CD4-positive, alpha-beta T cell (primary cell): ENCODE results near the gene COP1. TPM values are rescaled to one million over a fixed set of nuclear protein-coding genes. Genes with fewer than 3 reads are reported as not detected.

ENCODE experiments used
- ATAC-seq: fragments of 200-7000 bp; cut with Tn5 transposase; one replicate; pipeline ENCODE4 v1.10.0; 2022; ENCODE audit warnings: mild to moderate bottlenecking; ENCODE audit not compliant: poor library complexity
- CTCF ChIA-PET: fragments of 350-600 bp; sonication (Branson Sonifier 250); formaldehyde crosslinking; loops from one replicate; lab custom pipeline; 2021; ENCODE audit warnings: antibody characterized with exemption, inconsistent platforms; lab: Charles Lee
- POLR2A ChIA-PET: fragments of 350-600 bp; sonication (Branson Sonifier 250); formaldehyde crosslinking; loops from one replicate; lab custom pipeline; 2021; ENCODE audit warnings: antibody characterized with exemption, inconsistent platforms; lab: Charles Lee
- DNase-seq, 14 experiments: peaks; one replicate each; pipeline ENCODE4 v3.0.0-alpha.2; 2013 to 2020; ENCODE audit warnings: mixed read lengths in 2 of 14
- H3K27ac ChIP-seq, 2 donors: one replicate each; pipeline versions ENCODE4 v1.5.1 to v1.7.0; 2013; ENCODE audit warnings: low read length in 2 of 2, low read depth in 1 of 2, mild to moderate bottlenecking in 1 of 2
- H3K27me3 ChIP-seq, 2 experiments: 1 replicate in 1 of 2; 2 replicates in 1 of 2; pipeline versions ENCODE4 v1.6.1 to v1.7.0; 2013; ENCODE audit warnings: low read length in 2 of 2, control low read depth in 1 of 2, mild to moderate bottlenecking in 1 of 2, moderate library complexity in 1 of 2; ENCODE audit not compliant: insufficient read depth in 2 of 2, control insufficient read depth in 1 of 2
- H3K36me3 ChIP-seq: one replicate; pipeline ENCODE4 v1.6.1; 2013; ENCODE audit warnings: low read length, control low read depth; ENCODE audit not compliant: insufficient read depth
- H3K4me1 ChIP-seq: one replicate; pipeline ENCODE4 v1.6.1; 2013; ENCODE audit warnings: low read length, control low read depth; ENCODE audit not compliant: insufficient read depth
- H3K4me3 ChIP-seq: one replicate; pipeline ENCODE4 v1.5.1; 2013; ENCODE audit warnings: mild to moderate bottlenecking, low read length, moderate library complexity
- H3K9me3 ChIP-seq, 2 experiments: 1 replicate in 1 of 2; 2 replicates in 1 of 2; pipeline versions ENCODE4 v1.6.1 to v1.7.0; 2013; ENCODE audit warnings: low read length in 2 of 2, mild to moderate bottlenecking in 2 of 2, control low read depth in 1 of 2, moderate library complexity in 1 of 2; ENCODE audit not compliant: control insufficient read depth in 1 of 2, insufficient read depth in 1 of 2
- H3K27ac Mint-ChIP-seq: one replicate; pipeline ENCODE4 v1.8.0; 2020; ENCODE audit warnings: mixed read lengths
- H3K27me3 Mint-ChIP-seq: one replicate; pipeline ENCODE4 v1.8.0; 2021; ENCODE audit warnings: mixed read lengths
- H3K36me3 Mint-ChIP-seq: one replicate; pipeline ENCODE4 v1.8.0; 2021; ENCODE audit warnings: low read depth, mixed read lengths
- H3K4me1 Mint-ChIP-seq: one replicate; pipeline ENCODE4 v1.8.0; 2021; ENCODE audit warnings: low read depth, mixed read lengths
- H3K4me3 Mint-ChIP-seq: one replicate; pipeline ENCODE4 v1.8.0; 2020; ENCODE audit warnings: mild to moderate bottlenecking, mixed read lengths
- H3K9me3 Mint-ChIP-seq: one replicate; pipeline ENCODE4 v1.8.0; 2020; ENCODE audit warnings: mixed read lengths
- CTCF ChIP-seq: fragments of 200-600 bp; IDR thresholded peaks from one replicate; pipeline ENCODE4 v1.8.0; 2022; ENCODE audit warnings: antibody characterized with exemption, mild to moderate bottlenecking
- intact Hi-C, 2 experiments: fragments of 100-400 bp; cut with DNase I in 1 of 2; cut with micrococcal nuclease in 1 of 2; formaldehyde crosslinking; loops; one replicate each; pipeline versions ENCODE4 v1.15.1 to v1.9.0; 2023 to 2025; cut with DNase I, micrococcal nuclease
- total RNA-seq, 174 experiments: library from RNA in 2 of 174; stranded (reverse) in 2 of 174; gene quantifications; one replicate each; pipeline ENCODE4 v1.2.3 and lab custom pipeline; 2021 to 2026

COP1 gene
- total RNA-seq, 2 experiments from 2014 or later, result 38.6 to 42.2 TPM

- H3K4me1 ChIP-seq, result peaks cover 13% of the 10 kb centered on the region
- ChIA-PET CTCF (interaction anchor here (0.5 kb wide), 1 partner anchor 1997 kb away, joined by 5 read pairs; no protein-coding TSS in a partner anchor), POLR2A (no interaction called here)
- Mint-ChIP-seq H3K9me3 (no peaks in the 10 kb centered on the region), H3K4me1 (peaks cover 53% of the 10 kb centered on the region), H3K36me3 (peaks cover 79% of the 10 kb centered on the region), H3K4me3 (no peak overlapping the region), H3K27ac (no peak overlapping the region), H3K27me3 (no peaks in the 10 kb centered on the region)
- no peak overlapping the region for H3K27ac ChIP-seq
- H3K27me3 ChIP-seq, result no peaks in the 10 kb centered on the region
- no peak overlapping the region for H3K4me3 ChIP-seq
- no peaks in the 10 kb centered on the region for H3K9me3 ChIP-seq
- DNase-seq (no peak), ATAC-seq (no peak)
- peaks cover 48% of the 10 kb centered on the region for H3K36me3 ChIP-seq
- intact Hi-C loops, result no loop called here
- TF ChIP-seq CTCF, result no peak
Measured at GRCh38 chr1:176174108-176174507, 33.0 kb downstream of the COP1 start.

GRCh38 chr1:176172215-176172614 is 34.9 kb downstream of the COP1 start:
- H3K4me3 Mint-ChIP-seq, result no peak overlapping the region
- no peaks in the 10 kb centered on the region for H3K27me3 Mint-ChIP-seq
- CTCF ChIA-PET, result no interaction called here
- ATAC-seq (no peak), DNase-seq (no peak)
- Histone ChIP-seq H3K36me3 (peaks cover 48% of the 10 kb centered on the region), H3K4me1 (peaks cover 4% of the 10 kb centered on the region), H3K4me3 (no peak overlapping the region), H3K27ac (no peak overlapping the region), H3K9me3 (no peaks in the 10 kb centered on the region), H3K27me3 (no peaks in the 10 kb centered on the region)
- no peak for TF ChIP-seq CTCF
- H3K4me1 Mint-ChIP-seq, result peaks cover 41% of the 10 kb centered on the region
- no peaks in the 10 kb centered on the region for H3K9me3 Mint-ChIP-seq
- intact Hi-C loops, result no loop called here
- H3K27ac Mint-ChIP-seq, result no peak overlapping the region
- H3K36me3 Mint-ChIP-seq, result peaks cover 85% of the 10 kb centered on the region
- POLR2A ChIA-PET, result no interaction called here

GRCh38 chr1:176167210-176167609 is 39.9 kb downstream of the COP1 start:
- TF ChIP-seq CTCF, result no peak
- no peaks in the 10 kb centered on the region for H3K27me3 Mint-ChIP-seq
- no peak overlapping the region for H3K27ac Mint-ChIP-seq
- no peaks in the 10 kb centered on the region for H3K9me3 Mint-ChIP-seq
- CTCF ChIA-PET, result no interaction called here
- Histone ChIP-seq H3K4me1 (peaks cover 2% of the 10 kb centered on the region), H3K36me3 (peaks cover 21% of the 10 kb centered on the region), H3K9me3 (no peaks in the 10 kb centered on the region), H3K27me3 (no peaks in the 10 kb centered on the region), H3K4me3 (no peak overlapping the region), H3K27ac (no peak overlapping the region)
- peaks cover 86% of the 10 kb centered on the region for H3K36me3 Mint-ChIP-seq
- POLR2A ChIA-PET, result no interaction called here
- no peak for ATAC-seq
- intact Hi-C loops, result no loop called here
- H3K4me1 Mint-ChIP-seq, result peaks cover 33% of the 10 kb centered on the region
- H3K4me3 Mint-ChIP-seq, result no peak overlapping the region
- no peak for DNase-seq
